ENCODE measurements around the gene PDIA6. TPM values are rescaled to one million over a fixed set of nuclear protein-coding genes. Genes with fewer than 3 reads are reported as not detected.
A peak's percentile ranks its signal among the peaks of the same experiment; 100 is the strongest.
"Not testable (repeated sequence)": the region's sequence is repeated elsewhere in the genome, so short reads cannot be mapped to it uniquely, and the experiment has no call there.

Gene PDIA6
- total and polyA plus RNA-seq, 8 donors = 33.7 to 201 (median 135) TPM

GRCh38 chr2:10783421-10783820 is 29.2 kb downstream of the PDIA6 start:
- FAIRE-seq = no peak
- peaks cover 3 to 74% (median 44%) of the 10 kb centered on the region in 3 donors for H3K36me3 ChIP-seq
- 74 to 80% methylated on average over 4 of the region's 4 CpGs for WGBS, 2 donors
- H3K9me3 ChIP-seq = no peaks in the 10 kb centered on the region
- no peak for TF ChIP-seq CTCF (IDR thresholded peaks at IDR 0.05)
- no peak overlapping the region for H3K4me3 ChIP-seq
- intact Hi-C loops (cut with DNase I) = no loop called here
- peak in 1 of 4 donors; percentile 21 for ATAC-seq
- H3K27me3 ChIP-seq = no peaks in the 10 kb centered on the region
- no peaks in the 10 kb centered on the region for H3K4me1 ChIP-seq
- no peak for DNase-seq
- H3K27ac ChIP-seq = no peak overlapping the region

GRCh38 chr2:10781746-10782145 is 30.8 kb downstream of the PDIA6 start:
- Histone ChIP-seq H3K4me1 (no peaks in the 10 kb centered on the region), H3K9me3 (no peaks in the 10 kb centered on the region), H3K27me3 (no peaks in the 10 kb centered on the region), H3K36me3 (peaks cover 3 to 76% (median 30%) of the 10 kb centered on the region in 3 donors), H3K4me3 (no peak overlapping the region), H3K27ac (no peak overlapping the region)
- intact Hi-C loops (cut with DNase I) = no loop called here
- DNase-seq (no peak), FAIRE-seq (no peak), ATAC-seq (no peak)
- TF ChIP-seq CTCF (IDR thresholded peaks at IDR 0.05) = no peak
- WGBS, 2 donors = 92 to 97% methylated on average over 8 of the region's 8 CpGs

GRCh38 chr2:10780821-10781220 is 31.8 kb downstream of the PDIA6 start:
- H3K36me3 ChIP-seq = peaks cover 3 to 68% (median 24%) of the 10 kb centered on the region in 3 donors
- FAIRE-seq; H3K27me3 ChIP-seq; H3K4me3 ChIP-seq; H3K27ac ChIP-seq; intact Hi-C loops (cut with DNase I); ATAC-seq; H3K4me1 ChIP-seq; H3K9me3 ChIP-seq: not testable (repeated sequence)
- peak in 1 of 6 donors; percentile 15 for DNase-seq
- 96 to 97% methylated on average over 11 of the region's 11 CpGs for WGBS, 2 donors

- FAIRE-seq = no peak
- WGBS, 2 donors = 97% methylated on average over 11 of the region's 11 CpGs
- H3K36me3 ChIP-seq = peaks cover 0 to 64% (median 22%) of the 10 kb centered on the region in 3 donors
These were observed 32.1 kb downstream of the PDIA6 start for GRCh38 chr2:10780491-10780820.

GRCh38 chr2:10779776-10780490 is 32.7 kb downstream of the PDIA6 start:
- Histone ChIP-seq H3K4me3 (no peak overlapping the region), H3K36me3 (peaks cover 0 to 59% (median 17%) of the 10 kb centered on the region in 3 donors), H3K4me1 (no peaks in the 10 kb centered on the region), H3K27ac (no peak overlapping the region), H3K9me3 (no peaks in the 10 kb centered on the region), H3K27me3 (no peaks in the 10 kb centered on the region)
- ATAC-seq = no peak
- DNase-seq = peak in 1 of 6 donors; percentile 35
- intact Hi-C loops (cut with DNase I) = no loop called here
- WGBS, 2 donors = 96 to 97% methylated on average over 25 of the region's 25 CpGs
- no peak for FAIRE-seq
- no peak for TF ChIP-seq CTCF (IDR thresholded peaks at IDR 0.05)

More at GRCh38 chr2:10780491-10780820, 32.1 kb downstream of the PDIA6 start:
- ATAC-seq (no peak), DNase-seq (no peak)
- Histone ChIP-seq H3K4me1 (no peaks in the 10 kb centered on the region), H3K27me3 (no peaks in the 10 kb centered on the region), H3K4me3 (no peak overlapping the region), H3K27ac (no peak overlapping the region), H3K9me3 (no peaks in the 10 kb centered on the region)
- no peak for TF ChIP-seq CTCF (IDR thresholded peaks at IDR 0.05)
- intact Hi-C loops (cut with DNase I) = no loop called here

All from pancreas (tissue), 10 donors.